K562 (cell line): ENCODE measurements around the gene HTR6. TPM values are rescaled to one million over a fixed set of nuclear protein-coding genes. Genes with fewer than 3 reads are reported as not detected.

Experiments
- ATAC-seq: fragments of 200-7000 bp; cut with Tn5 transposase; 3 replicates; pipeline ENCODE4 v1.9.1; 2020; ENCODE audit warnings: moderate library complexity
- BruUV-seq: library from RNA; stranded (reverse); fragments of 400-500 nt; replicated peaks from 2 replicates; lab custom pipeline; 2021; lab: Mats Ljungman, UMichigan
- CTCF ChIA-PET: fragments of 300-600 bp; formaldehyde crosslinking; extraction: SDS; loops from one replicate; lab custom pipeline; 2021; ENCODE audit warnings: low intra/inter-chr PET ratio; lab: Yijun Ruan, JAX
- POLR2A ChIA-PET: fragments of 300-600, 350-650 bp; sonication (Branson Sonifier 250); formaldehyde crosslinking; extraction: SDS; loops from one replicate; lab custom pipeline; 2021; ENCODE audit warnings: antibody characterized with exemption, inconsistent platforms; lab: Yijun Ruan, JAX
- DNase-seq, 4 experiments: peaks; one replicate each; pipeline versions ENCODE4 v3.0.0 to v3.0.0-alpha.2; 2011 to 2018; ENCODE audit warnings: low spot score in 3 of 4, mixed read lengths in 3 of 4; ENCODE audit errors: extremely low read depth in 1 of 4
- FAIRE-seq: peaks from 2 replicates; lab custom pipeline; 2011; peaks lifted over from hg19 to GRCh38; lab: Jason Lieb, UNC
- H2AFZ ChIP-seq: 2 replicates; pipeline ENCODE4 v1.6.0; 2011; ENCODE audit warnings: low read depth, low read length, control low read depth, inconsistent platforms
- H3K27ac ChIP-seq: fragments of 200-600 bp; 3 replicates; pipeline ENCODE4 v1.8.0; 2011; ENCODE audit warnings: low read depth, mild to moderate bottlenecking, control low read depth, inconsistent platforms, low read length, moderate library complexity, mixed read lengths; ENCODE audit errors: extremely low read depth
- H3K27me3 ChIP-seq, 2 experiments: fragments of 300-600 bp in 1 of 2; 2 replicates in 1 of 2; 3 replicates in 1 of 2; pipeline versions ENCODE4 v1.6.0 to v1.8.0; 2011; ENCODE audit warnings: inconsistent platforms in 2 of 2, low read length in 2 of 2, mild to moderate bottlenecking in 1 of 2, mixed read lengths in 1 of 2, moderate library complexity in 1 of 2; ENCODE audit not compliant: control insufficient read depth in 2 of 2, insufficient read depth in 2 of 2
- H3K36me3 ChIP-seq: fragments of 300-600 bp; 3 replicates; pipeline ENCODE4 v1.8.0; 2011; ENCODE audit warnings: mild to moderate bottlenecking, low read length, inconsistent platforms; ENCODE audit not compliant: control insufficient read depth, insufficient read depth
- H3K4me1 ChIP-seq, 2 experiments: fragments of 200-600 bp in 1 of 2; replicated peaks in 1 of 2; 2 replicates in 1 of 2; 3 replicates in 1 of 2; pipeline versions ENCODE4 v1.5.1 to v1.8.0; 2011; ENCODE audit warnings: inconsistent platforms in 2 of 2, low read length in 2 of 2, mild to moderate bottlenecking in 1 of 2, mixed read lengths in 1 of 2, moderate library complexity in 1 of 2; ENCODE audit not compliant: control insufficient read depth in 2 of 2, insufficient read depth in 2 of 2
- H3K4me2 ChIP-seq: 2 replicates; pipeline ENCODE4 v1.6.1; 2011; ENCODE audit warnings: low read length, control low read depth, inconsistent platforms, mixed read lengths; ENCODE audit not compliant: insufficient read depth
- H3K4me3 ChIP-seq: fragments of 200-600 bp; sonication (generic), shearing (Covaris generic); 2 replicates; pipeline ENCODE4 v1.5.1; 2016; ENCODE audit warnings: control low read depth, inconsistent platforms
- H3K79me2 ChIP-seq: fragments of 200-600 bp; 3 replicates; pipeline ENCODE4 v1.8.0; 2011; ENCODE audit warnings: low read length, inconsistent platforms; ENCODE audit not compliant: control insufficient read depth, insufficient read depth
- H3K9ac ChIP-seq, 2 experiments: 2 replicates each; pipeline versions ENCODE4 v1.6.0 to v1.6.1; 2011; ENCODE audit warnings: low read depth in 2 of 2, low read length in 2 of 2, control low read depth in 1 of 2, inconsistent platforms in 1 of 2, mild to moderate bottlenecking in 1 of 2, mixed read lengths in 1 of 2; ENCODE audit not compliant: insufficient read depth in 1 of 2
- H3K9me1 ChIP-seq: one replicate; pipeline ENCODE4 v1.6.0; 2011; ENCODE audit warnings: inconsistent platforms, mild to moderate bottlenecking, low read length, moderate library complexity; ENCODE audit not compliant: control insufficient read depth, insufficient read depth
- H3K9me3 ChIP-seq: replicated peaks from 2 replicates; pipeline ENCODE4 v1.5.1; 2011; ENCODE audit warnings: low read depth, low read length, inconsistent platforms; ENCODE audit not compliant: control insufficient read depth, insufficient read depth
- H4K20me1 ChIP-seq: replicated peaks from 2 replicates; pipeline ENCODE4 v1.6.1; 2011; ENCODE audit warnings: low read length, inconsistent platforms, mixed read lengths; ENCODE audit not compliant: control insufficient read depth, insufficient read depth
- ATF1 ChIP-seq, 2 experiments: fragments of 450-650 bp in 1 of 2; IDR thresholded peaks; 2 replicates each; pipeline ENCODE4 v1.6.1; 2016; ENCODE audit warnings: missing compliant biosample characterization in 1 of 2, missing genetic modification characterization in 1 of 2
- BHLHE40 ChIP-seq: IDR thresholded peaks from 2 replicates; pipeline ENCODE4 v1.6.1; 2011; ENCODE audit warnings: low read length, improper control_type of control experiment
- CEBPB ChIP-seq: fragments of 450-650 bp; IDR thresholded peaks from 2 replicates; pipeline ENCODE4 v1.6.1; 2016; ENCODE audit warnings: missing genetic modification characterization, missing compliant biosample characterization
- COPS2 ChIP-seq: fragments of 450-650 bp; conservative IDR thresholded peaks from 2 replicates; pipeline ENCODE4 v1.6.1; 2016; ENCODE audit warnings: mild to moderate bottlenecking, moderate library complexity
- MTA3 ChIP-seq: fragments of 450-650 bp; formaldehyde crosslinking; IDR thresholded peaks from 2 replicates; pipeline ENCODE4 v1.6.1; 2017; ENCODE audit warnings: mild to moderate bottlenecking, borderline replicate concordance
- RHOXF2B ChIP-seq: fragments of 250-450 bp; sonication (Bioruptor Pico); conservative IDR thresholded peaks from 2 replicates; pipeline ENCODE4 v1.5.1; 2021
- SMAD3 ChIP-seq: fragments of 450-650 bp; formaldehyde crosslinking; conservative IDR thresholded peaks from 2 replicates; pipeline ENCODE4 v1.4.0; 2020; ENCODE audit warnings: mild to moderate bottlenecking
- XRCC3 ChIP-seq: fragments of 450-650 bp; IDR thresholded peaks from 2 replicates; pipeline ENCODE4 v1.6.1; 2017; ENCODE audit warnings: mild to moderate bottlenecking, moderate library complexity
- ZKSCAN3 ChIP-seq: fragments of 250-450 bp; sonication (Bioruptor Pico); IDR thresholded peaks from 2 replicates; pipeline ENCODE4 v1.4.0; 2020
- WGBS: fragments of 100-300 bp; shearing (Covaris generic); methylation state at CpG from one replicate; pipeline ENCODE4 v1.1.6; 2016; ENCODE audit warnings: low coverage, mixed read lengths; ENCODE audit not compliant: insufficient coverage; ENCODE audit errors: missing lambda C conversion rate; 5-methylcytosine and 5-hydroxymethylcytosine counted together
- in situ Hi-C: fragments of 300-500 bp; cut with MboI; formaldehyde crosslinking; loops from 4 replicates; pipeline ENCODE4 v1.15.0; 2018; ENCODE audit warnings: inconsistent platforms, mixed read lengths
- intact Hi-C: fragments of 100-400 bp; cut with micrococcal nuclease; formaldehyde crosslinking; loops from 2 replicates; pipeline ENCODE4 v1.14.2; 2022
- polyA plus RNA-seq, 8 experiments: library from polyadenylated mRNA; depleted of rRNA in 4 of 8; stranded (reverse) in 5 of 8; unstranded in 3 of 8; fragments of >200 nt; fragmentation: Nextera tagmentation in 2 of 8; fragmentation: Illumina TruSeq in 1 of 8; extraction: Ambion mirVana in 2 of 8; extraction: Trizol in 1 of 8; gene quantifications; 2 replicates each; pipeline versions ENCODE4 v1.2.1 to v1.2.3, GENCODE V29; 2011 to 2014; ENCODE audit warnings: inconsistent platforms in 1 of 8, missing spikeins in 1 of 8
- total RNA-seq, 7 experiments: library from RNA; depleted of rRNA in 6 of 7; stranded (reverse); fragments of >200 nt in 6 of 7; fragmentation: Illumina TruSeq in 2 of 7; extraction: Trizol in 2 of 7; gene quantifications; 2 replicates each; pipeline versions ENCODE4 v1.2.1 to v1.2.3, GENCODE V29; 2011 to 2021; ENCODE audit warnings: low replicate concordance in 1 of 7
- TF ChIP-seq, protein P1 (sequence below), 2 experiments: fragments of 450-650 bp in 1 of 2; sonication (generic) in 1 of 2; formaldehyde crosslinking in 1 of 2; IDR thresholded peaks in 1 of 2; conservative IDR thresholded peaks in 1 of 2; 2 replicates each; pipeline versions ENCODE4 v1.6.1 to v1.8.1; 2016 to 2023; ENCODE audit warnings: mild to moderate bottlenecking in 2 of 2, moderate library complexity in 2 of 2, inconsistent platforms in 1 of 2, missing genetic modification reagents in 1 of 2
- TF ChIP-seq, protein P2 (sequence below): IDR thresholded peaks from 3 replicates; pipeline ENCODE4 v1.6.1; 2011; ENCODE audit warnings: borderline replicate concordance, mild to moderate bottlenecking; ENCODE audit not compliant: insufficient read length, insufficient read depth

The HTR6 gene
- total and polyA plus RNA-seq, 9 of the 15 experiments (the other 6 are each of a cell fraction or from before 2014, with no cell fraction given) = not detected

DNA sequence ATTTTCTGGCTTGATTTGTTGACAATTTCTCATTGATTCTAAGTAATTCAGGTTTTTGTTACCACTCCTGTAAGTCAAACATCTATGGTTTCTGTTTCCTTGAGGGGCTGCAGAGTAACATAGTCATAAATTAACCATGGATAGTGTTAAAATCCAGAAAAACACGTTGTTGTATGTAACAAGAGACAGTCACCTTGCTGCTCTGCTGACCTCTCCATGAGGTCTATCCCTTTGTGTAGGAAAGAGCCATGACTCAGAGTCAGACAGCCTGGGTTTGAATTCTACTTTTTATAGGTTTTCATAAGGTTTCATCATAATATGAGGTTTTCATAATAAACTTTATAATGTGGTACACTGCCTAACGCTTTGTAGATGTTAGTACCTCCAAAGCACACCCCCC is 48.2 kb upstream of the HTR6 start:
- ATAC-seq (no peak), FAIRE-seq (no peak), DNase-seq (no peak)
- no peaks in the 10 kb centered on the region for H3K9me1 ChIP-seq
- H3K79me2 ChIP-seq = peaks cover 80% of the 10 kb centered on the region
- H3K9ac ChIP-seq = no peak overlapping the region
- peaks cover 19% of the 10 kb centered on the region for H4K20me1 ChIP-seq
- H3K4me3 ChIP-seq = no peak overlapping the region
- H2AFZ ChIP-seq = no peak overlapping the region
- intact Hi-C loops = no loop called here
- ChIA-PET CTCF (no interaction called here), POLR2A (interaction anchor here (0.6 to 1.2 kb wide), 2 partner anchors 14 to 21 kb away, joined by 3 to 4 read pairs; no protein-coding TSS in a partner anchor)
- no peaks in the 10 kb centered on the region for H3K27me3 ChIP-seq
- H3K36me3 ChIP-seq = peaks cover 46% of the 10 kb centered on the region
- peaks cover 3 to 5% of the 10 kb centered on the region in 2 experiments; a peak in 2 of 5 replicates for H3K4me1 ChIP-seq
- whole genome bisulfite sequencing = 67% methylated on average over 2 of the region's 2 CpGs
- TF ChIP-seq BHLHE40 (no peak), SMAD3 (CRISPR knock-in tag) (no peak), RHOXF2B (CRISPR knock-in tag) (no peak)
- TF ChIP-seq, protein P1, sequence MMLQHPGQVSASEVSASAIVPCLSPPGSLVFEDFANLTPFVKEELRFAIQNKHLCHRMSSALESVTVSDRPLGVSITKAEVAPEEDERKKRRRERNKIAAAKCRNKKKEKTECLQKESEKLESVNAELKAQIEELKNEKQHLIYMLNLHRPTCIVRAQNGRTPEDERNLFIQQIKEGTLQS (IDR thresholded peaks at IDR 0.05) = 0 out of 2 replicates have a peak, but pooled peaks have one; percentile 11
- TF ChIP-seq, protein P1 (CRISPR knock-in tag; conservative IDR thresholded peaks at IDR 0.05) = no peak
- no peaks in the 10 kb centered on the region for H3K9me3 ChIP-seq
- H3K4me2 ChIP-seq = no peak overlapping the region
- in situ Hi-C loops = no loop called here
- no peak overlapping the region for H3K27ac ChIP-seq
- no TSS peak for BruUV-seq

DNA sequence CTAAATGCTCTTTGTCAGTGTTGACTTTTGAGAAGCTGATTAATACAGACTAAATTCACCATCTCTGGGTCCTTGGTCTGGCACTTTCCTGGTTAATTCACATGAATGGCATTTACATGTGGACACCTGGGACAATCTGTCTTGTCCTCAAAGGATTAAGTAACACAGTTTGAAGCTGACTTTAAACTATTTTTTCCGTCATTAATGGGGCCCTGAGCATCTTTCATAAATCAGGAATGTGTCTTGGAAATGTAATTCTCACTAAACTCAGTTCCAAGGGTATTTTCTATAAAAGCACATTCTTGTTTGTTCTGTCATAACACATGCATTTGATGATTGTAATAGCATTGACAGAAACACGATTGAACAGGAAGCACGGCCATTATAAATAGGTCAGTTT is 47.3 kb upstream of the HTR6 start:
- ATAC-seq = no peak
- no TSS peak for BruUV-seq
- no peak overlapping the region for H2AFZ ChIP-seq
- H3K79me2 ChIP-seq = peaks cover 84% of the 10 kb centered on the region
- H4K20me1 ChIP-seq = peaks cover 18% of the 10 kb centered on the region
- POLR2A ChIA-PET = interaction anchor here (1.7 to 2.0 kb wide), 2 partner anchors 11 to 14 kb away, joined by 4 to 8 read pairs; no protein-coding TSS in a partner anchor
- no peak for DNase-seq
- H3K27me3 ChIP-seq = no peaks in the 10 kb centered on the region
- no peak overlapping the region for H3K4me2 ChIP-seq
- peaks cover 2 to 3% of the 10 kb centered on the region in 2 experiments; a peak in 2 of 5 replicates for H3K4me1 ChIP-seq
- H3K4me3 ChIP-seq = no peak overlapping the region
- H3K9ac ChIP-seq = no peak overlapping the region
- no peak for TF ChIP-seq COPS2
- TF ChIP-seq, protein P2, sequence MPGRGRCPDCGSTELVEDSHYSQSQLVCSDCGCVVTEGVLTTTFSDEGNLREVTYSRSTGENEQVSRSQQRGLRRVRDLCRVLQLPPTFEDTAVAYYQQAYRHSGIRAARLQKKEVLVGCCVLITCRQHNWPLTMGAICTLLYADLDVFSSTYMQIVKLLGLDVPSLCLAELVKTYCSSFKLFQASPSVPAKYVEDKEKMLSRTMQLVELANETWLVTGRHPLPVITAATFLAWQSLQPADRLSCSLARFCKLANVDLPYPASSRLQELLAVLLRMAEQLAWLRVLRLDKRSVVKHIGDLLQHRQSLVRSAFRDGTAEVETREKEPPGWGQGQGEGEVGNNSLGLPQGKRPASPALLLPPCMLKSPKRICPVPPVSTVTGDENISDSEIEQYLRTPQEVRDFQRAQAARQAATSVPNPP = no peak
- TF ChIP-seq MTA3 = no peak
- no peak for TF ChIP-seq ATF1 (CRISPR knock-in tag; IDR thresholded peaks at IDR 0.05)
- no peak for TF ChIP-seq ATF1 (tag; IDR thresholded peaks at IDR 0.05)
- TF ChIP-seq CEBPB (tag) = no peak
- TF ChIP-seq XRCC3 = no peak
- TF ChIP-seq ZKSCAN3 = no peak
- H3K36me3 ChIP-seq = peaks cover 54% of the 10 kb centered on the region
- CTCF ChIA-PET = no interaction called here
- in situ Hi-C loops (no loop called here), intact Hi-C loops (no loop called here)
- H3K9me3 ChIP-seq = no peaks in the 10 kb centered on the region
- H3K27ac ChIP-seq = no peak overlapping the region
- H3K9me1 ChIP-seq = no peaks in the 10 kb centered on the region
- no peak for FAIRE-seq
- 84% methylated on average over 3 of the region's 3 CpGs for WGBS
